HEK293 (cell line): ENCODE measurements around the gene OLFM3.

Experiments
- CTCF ChIA-PET: fragments of 350-600 bp; formaldehyde crosslinking; extraction: SDS; loops from one replicate; lab custom pipeline; 2021; ENCODE audit warnings: antibody characterized with exemption; lab: Yijun Ruan, JAX
- POLR2A ChIA-PET: fragments of 300-600 bp; formaldehyde crosslinking; extraction: SDS; loops from one replicate; lab custom pipeline; 2020; ENCODE audit warnings: antibody characterized with exemption, inconsistent platforms; lab: Yijun Ruan, JAX
- H3K27ac ChIP-seq: fragments of 200-500 bp; sonication (Bioruptor generic); 2 replicates; pipeline ENCODE4 v1.5.1; 2014; ENCODE audit warnings: low read depth, low read length, control low read depth, inconsistent platforms; ENCODE audit errors: extremely low read depth
- H3K36me3 ChIP-seq, 2 experiments: fragments of 200-500 bp in 1 of 2; sonication (Bioruptor generic) in 1 of 2; 1 replicate in 1 of 2; 2 replicates in 1 of 2; pipeline ENCODE4 v1.5.1; 2014 to 2017; ENCODE audit warnings: inconsistent platforms in 2 of 2, low read length in 2 of 2; ENCODE audit not compliant: control insufficient read depth in 2 of 2, insufficient read depth in 1 of 2
- H3K4me1 ChIP-seq: fragments of 200-500 bp; sonication (Bioruptor generic); 2 replicates; pipeline ENCODE4 v1.5.1; 2014; ENCODE audit warnings: mild to moderate bottlenecking, low read length, inconsistent platforms; ENCODE audit not compliant: control insufficient read depth, insufficient read depth
- H3K4me3 ChIP-seq: 2 replicates; pipeline ENCODE4 v1.5.1; 2011; ENCODE audit warnings: low read depth, mild to moderate bottlenecking, control low read depth, low read length, moderate library complexity
- H3K9me3 ChIP-seq: fragments of 200-500 bp; sonication (Bioruptor generic); 2 replicates; pipeline ENCODE4 v1.5.1; 2014; ENCODE audit warnings: low read depth, low read length, inconsistent platforms; ENCODE audit not compliant: control insufficient read depth, insufficient read depth
- GLI4 ChIP-seq: fragments of 450-650 bp; formaldehyde crosslinking; IDR thresholded peaks from 2 replicates; pipeline ENCODE4 v1.5.1; 2016; ENCODE audit warnings: missing biosample characterization, missing genetic modification characterization
- KLF1 ChIP-seq: fragments of 450-650 bp; formaldehyde crosslinking; IDR thresholded peaks from 2 replicates; pipeline ENCODE4 v1.5.1; 2016; ENCODE audit warnings: missing biosample characterization, missing genetic modification characterization
- MYNN ChIP-seq: fragments of 450-650 bp; formaldehyde crosslinking; IDR thresholded peaks from 2 replicates; pipeline ENCODE4 v1.5.1; 2016; ENCODE audit warnings: missing biosample characterization, missing genetic modification characterization, borderline replicate concordance
- REPIN1 ChIP-seq: fragments of 450-650 bp; formaldehyde crosslinking; IDR thresholded peaks from 2 replicates; pipeline ENCODE4 v1.5.1; 2017; ENCODE audit warnings: missing biosample characterization, missing genetic modification characterization, low read depth
- SP3 ChIP-seq: fragments of 450-650 bp; formaldehyde crosslinking; IDR thresholded peaks from 2 replicates; pipeline ENCODE4 v1.5.1; 2016; ENCODE audit warnings: missing biosample characterization, missing genetic modification characterization
- YY1 ChIP-seq: fragments of 450-650 bp; formaldehyde crosslinking; IDR thresholded peaks from 2 replicates; pipeline ENCODE4 v1.5.1; 2018; ENCODE audit warnings: missing biosample characterization, missing genetic modification characterization
- ZNF112 ChIP-seq: fragments of 450-650 bp; formaldehyde crosslinking; IDR thresholded peaks from 2 replicates; pipeline ENCODE4 v1.5.0; 2017; ENCODE audit warnings: missing biosample characterization, missing genetic modification characterization
- ZNF184 ChIP-seq: fragments of 450-650 bp; IDR thresholded peaks from 2 replicates; pipeline ENCODE4 v1.5.1; 2018; ENCODE audit warnings: missing biosample characterization, mild to moderate bottlenecking, missing genetic modification characterization
- ZNF2 ChIP-seq: fragments of 450-650 bp; formaldehyde crosslinking; IDR thresholded peaks from 2 replicates; pipeline ENCODE4 v1.5.1; 2016; ENCODE audit warnings: missing biosample characterization, missing genetic modification characterization
- ZNF324 ChIP-seq: fragments of 450-650 bp; formaldehyde crosslinking; IDR thresholded peaks from 2 replicates; pipeline ENCODE4 v1.5.1; 2016; ENCODE audit warnings: missing biosample characterization, missing genetic modification characterization
- ZNF341 ChIP-seq: fragments of 450-650 bp; formaldehyde crosslinking; IDR thresholded peaks from 2 replicates; pipeline ENCODE4; 2016; ENCODE audit warnings: low read depth, missing biosample characterization, missing genetic modification characterization
- ZNF350 ChIP-seq: fragments of 450-650 bp; formaldehyde crosslinking; IDR thresholded peaks from 2 replicates; pipeline ENCODE4 v1.5.0; 2017; ENCODE audit warnings: missing biosample characterization, mild to moderate bottlenecking, missing genetic modification characterization
- ZNF391 ChIP-seq: fragments of 450-650 bp; formaldehyde crosslinking; IDR thresholded peaks from 2 replicates; pipeline ENCODE4 v1.5.1; 2016; ENCODE audit warnings: low read depth, missing biosample characterization, missing genetic modification characterization, borderline replicate concordance
- ZNF654 ChIP-seq: fragments of 450-650 bp; formaldehyde crosslinking; IDR thresholded peaks from 2 replicates; pipeline ENCODE4 v1.5.1; 2016; ENCODE audit warnings: low read depth, missing biosample characterization, missing genetic modification characterization
- ZNF658 ChIP-seq: fragments of 450-650 bp; formaldehyde crosslinking; IDR thresholded peaks from 2 replicates; pipeline ENCODE4; 2016; ENCODE audit warnings: missing biosample characterization, missing genetic modification characterization
- ZNF76 ChIP-seq: fragments of 450-650 bp; formaldehyde crosslinking; IDR thresholded peaks from 2 replicates; pipeline ENCODE4; 2016; ENCODE audit warnings: low read depth, missing biosample characterization, missing genetic modification characterization, borderline replicate concordance
- ZSCAN16 ChIP-seq: fragments of 450-650 bp; formaldehyde crosslinking; IDR thresholded peaks from 2 replicates; pipeline ENCODE4 v1.5.1; 2016; ENCODE audit warnings: missing biosample characterization, missing genetic modification characterization
- TF ChIP-seq, protein P1 (sequence below): fragments of 450-650 bp; formaldehyde crosslinking; IDR thresholded peaks from 2 replicates; pipeline ENCODE4 v1.5.1; 2016; ENCODE audit warnings: missing biosample characterization, missing genetic modification characterization
- TF ChIP-seq, protein P2 (sequence below): fragments of 450-650 bp; formaldehyde crosslinking; IDR thresholded peaks from 2 replicates; pipeline ENCODE4 v1.5.1; 2016; ENCODE audit warnings: missing biosample characterization, missing genetic modification characterization

Gene OLFM3

DNA sequence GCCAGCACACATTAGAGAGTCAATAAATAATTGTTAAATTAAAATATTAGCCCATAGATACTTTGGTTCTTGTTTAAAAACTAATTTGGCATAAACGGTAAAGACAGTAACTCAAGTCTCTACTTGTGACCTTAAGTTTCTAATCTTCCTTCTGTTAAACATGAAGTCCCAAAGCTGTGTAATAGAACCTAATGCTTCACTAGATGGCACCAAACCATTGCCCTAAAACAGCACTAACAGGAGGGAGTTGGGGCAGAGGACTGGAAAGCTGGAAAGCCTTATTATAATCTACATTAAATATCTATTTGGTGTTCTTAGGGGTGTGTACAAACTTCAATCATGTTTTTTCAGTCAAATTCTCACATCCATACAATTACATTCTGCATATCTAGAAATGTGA, 176.7 kb downstream of the OLFM3 start:
- ChIA-PET CTCF (interaction anchor here (0.5 kb wide), 1 partner anchor 1300 kb away, joined by 4 read pairs; no protein-coding TSS in a partner anchor), POLR2A (no interaction called here)
- Histone ChIP-seq H3K27ac (no peak overlapping the region), H3K4me3 (no peak overlapping the region), H3K36me3 (no peaks in the 10 kb centered on the region), H3K4me1 (no peaks in the 10 kb centered on the region), H3K9me3 (no peaks in the 10 kb centered on the region)
- 0 out of 2 replicates have a peak, but pooled peaks have one; percentile 8 for TF ChIP-seq ZNF654 (tag by site-specific recombination)
- TF ChIP-seq ZNF76 (tag by site-specific recombination) = no peak

- no peaks in the 10 kb centered on the region for H3K36me3 ChIP-seq
- H3K27ac ChIP-seq = no peak overlapping the region
- POLR2A ChIA-PET = no interaction called here
- H3K4me3 ChIP-seq = no peak overlapping the region
- H3K4me1 ChIP-seq = no peaks in the 10 kb centered on the region
- TF ChIP-seq GLI4 (tag by site-specific recombination) (no peak), ZNF350 (no peak), ZNF112 (tag by site-specific recombination) (no peak)
- TF ChIP-seq, all 188 proteins: peak for 0
- H3K9me3 ChIP-seq = no peaks in the 10 kb centered on the region
- CTCF ChIA-PET = no interaction called here
Observed at GRCh38 chr1:101816262-101816661, 180.5 kb downstream of the OLFM3 start.

DNA sequence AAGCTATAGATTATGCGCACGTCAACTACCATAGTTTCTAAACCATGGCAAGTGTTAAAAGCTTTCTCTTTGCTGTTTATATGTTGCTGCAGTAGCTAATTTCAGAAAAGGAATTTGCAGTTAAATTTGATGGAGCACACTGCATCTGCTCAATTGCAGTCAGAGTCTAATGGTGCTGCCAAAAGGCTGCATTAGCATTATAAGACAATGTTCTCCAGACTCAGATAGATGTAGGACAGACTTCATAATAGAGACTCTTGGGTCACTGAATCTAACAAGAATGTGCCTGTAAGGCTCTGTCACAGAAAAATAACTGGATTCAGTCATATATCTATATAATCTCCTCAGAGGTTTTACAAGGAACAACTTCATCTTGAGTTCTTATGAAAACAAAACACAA, 198.3 kb downstream of the OLFM3 start:
- Histone ChIP-seq H3K4me3 (no peak overlapping the region), H3K4me1 (no peaks in the 10 kb centered on the region), H3K36me3 (no peaks in the 10 kb centered on the region), H3K9me3 (no peaks in the 10 kb centered on the region), H3K27ac (no peak overlapping the region)
- no peak for TF ChIP-seq ZNF324 (tag by site-specific recombination)
- no peak for TF ChIP-seq SP3
- TF ChIP-seq, protein P1, sequence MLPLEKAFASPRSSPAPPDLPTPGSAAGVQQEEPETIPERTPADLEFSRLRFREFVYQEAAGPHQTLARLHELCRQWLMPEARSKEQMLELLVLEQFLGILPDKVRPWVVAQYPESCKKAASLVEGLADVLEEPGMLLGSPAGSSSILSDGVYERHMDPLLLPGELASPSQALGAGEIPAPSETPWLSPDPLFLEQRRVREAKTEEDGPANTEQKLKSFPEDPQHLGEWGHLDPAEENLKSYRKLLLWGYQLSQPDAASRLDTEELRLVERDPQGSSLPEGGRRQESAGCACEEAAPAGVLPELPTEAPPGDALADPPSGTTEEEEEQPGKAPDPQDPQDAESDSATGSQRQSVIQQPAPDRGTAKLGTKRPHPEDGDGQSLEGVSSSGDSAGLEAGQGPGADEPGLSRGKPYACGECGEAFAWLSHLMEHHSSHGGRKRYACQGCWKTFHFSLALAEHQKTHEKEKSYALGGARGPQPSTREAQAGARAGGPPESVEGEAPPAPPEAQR (tag by site-specific recombination) = no peak
- TF ChIP-seq YY1 (tag by site-specific recombination) = no peak
- no peak for TF ChIP-seq ZNF341 (tag by site-specific recombination)
- no peak for TF ChIP-seq REPIN1
- TF ChIP-seq ZNF391 (tag by site-specific recombination) = no peak
- no peak for TF ChIP-seq MYNN (tag by site-specific recombination)
- TF ChIP-seq, protein P2, sequence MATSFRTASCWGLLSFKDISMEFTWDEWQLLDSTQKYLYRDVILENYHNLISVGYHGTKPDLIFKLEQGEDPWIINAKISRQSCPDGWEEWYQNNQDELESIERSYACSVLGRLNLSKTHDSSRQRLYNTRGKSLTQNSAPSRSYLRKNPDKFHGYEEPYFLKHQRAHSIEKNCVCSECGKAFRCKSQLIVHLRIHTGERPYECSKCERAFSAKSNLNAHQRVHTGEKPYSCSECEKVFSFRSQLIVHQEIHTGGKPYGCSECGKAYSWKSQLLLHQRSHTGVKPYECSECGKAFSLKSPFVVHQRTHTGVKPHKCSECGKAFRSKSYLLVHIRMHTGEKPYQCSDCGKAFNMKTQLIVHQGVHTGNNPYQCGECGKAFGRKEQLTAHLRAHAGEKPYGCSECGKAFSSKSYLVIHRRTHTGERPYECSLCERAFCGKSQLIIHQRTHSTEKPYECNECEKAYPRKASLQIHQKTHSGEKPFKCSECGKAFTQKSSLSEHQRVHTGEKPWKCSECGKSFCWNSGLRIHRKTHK (tag by site-specific recombination) = no peak
- TF ChIP-seq ZNF184 (tag by site-specific recombination) = no peak
- no peak for TF ChIP-seq KLF1
- TF ChIP-seq ZSCAN16 (tag by site-specific recombination) = no peak
- no peak for TF ChIP-seq ZNF2 (tag by site-specific recombination)
- TF ChIP-seq ZNF658 (tag by site-specific recombination) = no peak
- ChIA-PET POLR2A (no interaction called here), CTCF (interaction anchor here (0.5 to 0.6 kb wide), 2 partner anchors 173 to 295 kb away, joined by 3 read pairs; no protein-coding TSS in a partner anchor)
